Omental fat pad (tissue), 4 donors: Measurements from ENCODE around the gene TBL1Y. TPM values are rescaled to one million over a fixed set of nuclear protein-coding genes. Genes with fewer than 3 reads are reported as not detected.
"Not testable (repeated sequence)": the region's sequence is repeated elsewhere in the genome, so short reads cannot be mapped to it uniquely, and the experiment has no call there.

Experiments
- ATAC-seq: fragments of 150-250 bp; one replicate; pipeline ENCODE4 v1.9.1; 2016; ENCODE audit warnings: mild to moderate bottlenecking, moderate library complexity; ENCODE audit not compliant: low FRiP score
- DNase-seq: peaks from one replicate; pipeline ENCODE4 v3.0.0-alpha.2; 2019; ENCODE audit warnings: low spot score
- CTCF ChIP-seq, 3 donors: fragments of 450-650 bp; IDR thresholded peaks; one replicate each; pipeline ENCODE4 v1.5.1; 2016 to 2017; ENCODE audit warnings: antibody characterized with exemption in 3 of 3, mild to moderate bottlenecking in 3 of 3, moderate library complexity in 2 of 3
- total RNA-seq, 4 donors: library from RNA; depleted of rRNA; stranded (reverse); fragments of >200 nt; gene quantifications; one replicate each; pipeline ENCODE4 v1.1.0, GENCODE V29; 2016

TBL1Y gene
- 1 to 10 TPM in 1 of 4 donors, under 1 TPM in 1, not detected in 2; 0.96 to 1.6 TPM for total RNA-seq

GRCh38 chrY:6910372-6911252, at the start of gene TBL1Y:
Gene TBL1Y, plus strand, starts transcription at chrY:6910697. Its CDS starts 114,388 bp downstream, at chrY:7025085.
- no peak for ATAC-seq
- no peak for TF ChIP-seq CTCF (IDR thresholded peaks at IDR 0.05)
- no peak for DNase-seq

GRCh38 chrY:6894496-6894895, 16.0 kb upstream of the TBL1Y start:
- DNase-seq (no peak), ATAC-seq (no peak)
- no peak for TF ChIP-seq CTCF (IDR thresholded peaks at IDR 0.05)

GRCh38 chrY:6895236-6895635, 15.3 kb upstream of the TBL1Y start:
- DNase-seq = no peak
- ATAC-seq = no peak
- TF ChIP-seq CTCF (IDR thresholded peaks at IDR 0.05) = no peak

- ATAC-seq, DNase-seq: not testable (repeated sequence)
Measured at GRCh38 chrY:6902116-6902515, 8.4 kb upstream of the TBL1Y start.

GRCh38 chrY:6907591-6907990, 2.9 kb upstream of the TBL1Y start:
- ATAC-seq (no peak), DNase-seq (no peak)
- TF ChIP-seq CTCF (IDR thresholded peaks at IDR 0.05) = no peak

- not testable (repeated sequence) for DNase-seq, ATAC-seq
Measured at GRCh38 chrY:6908021-6908420, 2.5 kb upstream of the TBL1Y start.

GRCh38 chrY:6909118-6909521, 1.4 kb upstream of the TBL1Y start:
- ATAC-seq (no peak), DNase-seq (no peak)
- no peak for TF ChIP-seq CTCF (IDR thresholded peaks at IDR 0.05)

GRCh38 chrY:6909856-6910255, 641 bp upstream of the TBL1Y start:
- no peak for DNase-seq
- ATAC-seq = no peak
- no peak for TF ChIP-seq CTCF (IDR thresholded peaks at IDR 0.05)
